HEK293 (cell line): ENCODE measurements around the gene B3GNT3.

Experiments used
- ATF2 ChIP-seq: fragments of 450-650 bp; formaldehyde crosslinking; IDR thresholded peaks from 2 replicates; pipeline ENCODE4 v1.5.1; 2016; ENCODE audit warnings: missing biosample characterization, missing genetic modification characterization, low read depth
- GLIS1 ChIP-seq: fragments of 450-650 bp; formaldehyde crosslinking; IDR thresholded peaks from 2 replicates; pipeline ENCODE4 v1.5.1; 2016; ENCODE audit warnings: missing biosample characterization, missing genetic modification characterization
- GLIS2 ChIP-seq: fragments of 450-650 bp; formaldehyde crosslinking; IDR thresholded peaks from 2 replicates; pipeline ENCODE4 v1.5.1; 2016; ENCODE audit warnings: missing biosample characterization, missing genetic modification characterization
- HIC1 ChIP-seq: fragments of 450-650 bp; formaldehyde crosslinking; IDR thresholded peaks from 2 replicates; pipeline ENCODE4 v1.5.1; 2016; ENCODE audit warnings: missing biosample characterization, missing genetic modification characterization
- KLF10 ChIP-seq: fragments of 450-650 bp; IDR thresholded peaks from 2 replicates; pipeline ENCODE4 v1.5.1; 2018; ENCODE audit warnings: missing biosample characterization, mild to moderate bottlenecking, missing genetic modification characterization
- KLF16 ChIP-seq: fragments of 450-650 bp; formaldehyde crosslinking; IDR thresholded peaks from 2 replicates; pipeline ENCODE4 v1.5.1; 2017; ENCODE audit warnings: missing biosample characterization, missing genetic modification characterization
- KLF17 ChIP-seq: fragments of 450-650 bp; formaldehyde crosslinking; IDR thresholded peaks from 2 replicates; pipeline ENCODE4 v1.5.1; 2016; ENCODE audit warnings: missing biosample characterization, missing genetic modification characterization
- MZF1 ChIP-seq: fragments of 450-650 bp; formaldehyde crosslinking; IDR thresholded peaks from 2 replicates; pipeline ENCODE4 v1.5.1; 2017; ENCODE audit warnings: missing biosample characterization, missing genetic modification characterization, borderline replicate concordance
- OVOL3 ChIP-seq: fragments of 450-650 bp; formaldehyde crosslinking; IDR thresholded peaks from 2 replicates; pipeline ENCODE4 v1.5.1; 2016; ENCODE audit warnings: missing biosample characterization, missing genetic modification characterization
- PATZ1 ChIP-seq: fragments of 450-650 bp; formaldehyde crosslinking; IDR thresholded peaks from 2 replicates; pipeline ENCODE4 v1.5.1; 2016; ENCODE audit warnings: missing biosample characterization, missing genetic modification characterization
- RBAK ChIP-seq: fragments of 450-650 bp; formaldehyde crosslinking; IDR thresholded peaks from 2 replicates; pipeline ENCODE4 v1.5.1; 2016; ENCODE audit warnings: missing biosample characterization, missing genetic modification characterization
- REST ChIP-seq: fragments of 450-650 bp; formaldehyde crosslinking; IDR thresholded peaks from 2 replicates; pipeline ENCODE4 v1.5.1; 2016; ENCODE audit warnings: missing biosample characterization, missing genetic modification characterization
- WT1 ChIP-seq: fragments of 450-650 bp; formaldehyde crosslinking; IDR thresholded peaks from 2 replicates; pipeline ENCODE4 v1.5.1; 2016; ENCODE audit warnings: missing biosample characterization, missing genetic modification characterization
- YY2 ChIP-seq: fragments of 450-650 bp; formaldehyde crosslinking; IDR thresholded peaks from 2 replicates; pipeline ENCODE4 v1.5.1; 2016; ENCODE audit warnings: missing biosample characterization, missing genetic modification characterization
- ZNF133 ChIP-seq: fragments of 450-650 bp; formaldehyde crosslinking; IDR thresholded peaks from 2 replicates; pipeline ENCODE4 v1.5.1; 2016; ENCODE audit warnings: missing biosample characterization, missing genetic modification characterization
- ZNF148 ChIP-seq: fragments of 450-650 bp; formaldehyde crosslinking; IDR thresholded peaks from 2 replicates; pipeline ENCODE4 v1.5.0; 2017; ENCODE audit warnings: missing biosample characterization, missing genetic modification characterization, borderline replicate concordance
- ZNF174 ChIP-seq: fragments of 450-650 bp; formaldehyde crosslinking; IDR thresholded peaks from 2 replicates; pipeline ENCODE4 v1.5.0; 2017; ENCODE audit warnings: missing biosample characterization, mild to moderate bottlenecking, missing genetic modification characterization
- ZNF184 ChIP-seq: fragments of 450-650 bp; IDR thresholded peaks from 2 replicates; pipeline ENCODE4 v1.5.1; 2018; ENCODE audit warnings: missing biosample characterization, mild to moderate bottlenecking, missing genetic modification characterization
- ZNF202 ChIP-seq: fragments of 450-650 bp; formaldehyde crosslinking; IDR thresholded peaks from 2 replicates; pipeline ENCODE4 v1.5.1; 2016; ENCODE audit warnings: missing biosample characterization, missing genetic modification characterization, borderline replicate concordance
- ZNF266 ChIP-seq: fragments of 450-650 bp; formaldehyde crosslinking; IDR thresholded peaks from 2 replicates; pipeline ENCODE4 v1.5.1; 2016; ENCODE audit warnings: missing biosample characterization, missing genetic modification characterization, low read depth
- ZNF404 ChIP-seq: fragments of 450-650 bp; formaldehyde crosslinking; IDR thresholded peaks from 2 replicates; pipeline ENCODE4 v1.5.1; 2017; ENCODE audit warnings: missing biosample characterization, missing genetic modification characterization
- ZNF530 ChIP-seq: fragments of 450-650 bp; formaldehyde crosslinking; IDR thresholded peaks from 2 replicates; pipeline ENCODE4 v1.5.1; 2016; ENCODE audit warnings: low read depth, missing biosample characterization, missing genetic modification characterization
- ZNF544 ChIP-seq: fragments of 450-650 bp; formaldehyde crosslinking; IDR thresholded peaks from 2 replicates; pipeline ENCODE4 v1.5.0; 2017; ENCODE audit warnings: missing biosample characterization, missing genetic modification characterization
- ZNF629 ChIP-seq: fragments of 450-650 bp; formaldehyde crosslinking; IDR thresholded peaks from 2 replicates; pipeline ENCODE4 v1.5.1; 2017; ENCODE audit warnings: missing biosample characterization, missing genetic modification characterization
- ZNF76 ChIP-seq: fragments of 450-650 bp; formaldehyde crosslinking; IDR thresholded peaks from 2 replicates; pipeline ENCODE4; 2016; ENCODE audit warnings: low read depth, missing biosample characterization, missing genetic modification characterization, borderline replicate concordance
- ZNF830 ChIP-seq: fragments of 450-650 bp; IDR thresholded peaks from 2 replicates; pipeline ENCODE4 v1.5.0; 2018; ENCODE audit warnings: missing biosample characterization, missing genetic modification characterization, low read depth, mild to moderate bottlenecking, moderate library complexity
- ZSCAN23 ChIP-seq: fragments of 450-650 bp; formaldehyde crosslinking; IDR thresholded peaks from 2 replicates; pipeline ENCODE4 v1.5.1; 2016; ENCODE audit warnings: missing biosample characterization, missing genetic modification characterization

The B3GNT3 gene

GRCh38 chr19:17862711-17863519, 68.0 kb downstream of the B3GNT3 start (continued):
- TF ChIP-seq ZNF148 (tag by site-specific recombination): no peak
- no peak for TF ChIP-seq KLF10 (tag by site-specific recombination)
- TF ChIP-seq WT1 (tag by site-specific recombination): peak; percentile 58
- TF ChIP-seq REST (tag by site-specific recombination): no peak
- no peak for TF ChIP-seq YY2 (tag by site-specific recombination)
- TF ChIP-seq KLF17 (tag by site-specific recombination): no peak
- TF ChIP-seq ZNF544 (tag by site-specific recombination): no peak
- no peak for TF ChIP-seq ZSCAN23
- no peak for TF ChIP-seq ZNF202 (tag by site-specific recombination)
- TF ChIP-seq RBAK (tag by site-specific recombination): no peak
- TF ChIP-seq ZNF830 (tag by site-specific recombination): no peak
- no peak for TF ChIP-seq ZNF530 (tag by site-specific recombination)
- no peak for TF ChIP-seq OVOL3 (tag by site-specific recombination)
- TF ChIP-seq HIC1 (tag by site-specific recombination): peak; percentile 28; the same call in 1 of the 2 replicates
- TF ChIP-seq ZNF133: no peak
- no peak for TF ChIP-seq ZNF266 (tag by site-specific recombination)
- no peak for TF ChIP-seq ATF2 (tag by site-specific recombination)
- TF ChIP-seq GLIS2 (tag by site-specific recombination): peak; percentile 29; the same call in 1 of the 2 replicates
- 0 out of 2 replicates have a peak, but pooled peaks have one; percentile 38 for TF ChIP-seq ZNF629 (tag by site-specific recombination)
- no peak for TF ChIP-seq ZNF76 (tag by site-specific recombination)
- no peak for TF ChIP-seq ZNF184
- TF ChIP-seq KLF16 (tag by site-specific recombination): no peak
- 0 out of 2 replicates have a peak, but pooled peaks have one; percentile 34 for TF ChIP-seq PATZ1
- peak; percentile 98 for TF ChIP-seq GLIS1 (tag by site-specific recombination)
- no peak for TF ChIP-seq MZF1 (tag by site-specific recombination)
- TF ChIP-seq ZNF174 (tag by site-specific recombination): no peak
- TF ChIP-seq ZNF404: no peak
